Peyer's patch (tissue), 4 donors: ENCODE measurements around the gene ZFP36L2. TPM values are rescaled to one million over a fixed set of nuclear protein-coding genes. Genes with fewer than 3 reads are reported as not detected.

Experiments
- DNase-seq, 3 donors: peaks; one replicate each; pipeline ENCODE4 v3.0.0-alpha.2; 2017 to 2019
- H3K27ac ChIP-seq, 4 donors: fragments of 200-600 bp; sonication (generic); one replicate each; pipeline ENCODE4 v1.5.1; 2016 to 2019
- H3K27me3 ChIP-seq, 2 donors: fragments of 200-600 bp; sonication (generic); one replicate each; pipeline ENCODE4 v1.5.1; 2019
- H3K36me3 ChIP-seq, 3 donors: fragments of 200-600 bp; sonication (generic); one replicate each; pipeline ENCODE4 v1.5.1; 2016 to 2019
- H3K4me1 ChIP-seq, 4 donors: fragments of 200-600 bp; sonication (generic); one replicate each; pipeline ENCODE4 v1.5.1; 2016 to 2019
- H3K4me3 ChIP-seq, 4 donors: fragments of 200-600 bp; sonication (generic); 1 replicate in 3 of 4; 2 replicates in 1 of 4; pipeline ENCODE4 v1.5.1; 2016 to 2019; ENCODE audit warnings: mild to moderate bottlenecking in 1 of 4
- H3K9me3 ChIP-seq, 4 donors: fragments of 200-600 bp; sonication (generic); one replicate each; pipeline ENCODE4 v1.5.1; 2016 to 2019; ENCODE audit warnings: mild to moderate bottlenecking in 1 of 4
- CTCF ChIP-seq, 6 experiments: fragments of 450-650 bp in 4 of 6; fragments of 200-600 bp in 2 of 6; sonication (generic) in 1 of 6; IDR thresholded peaks; one replicate each; pipeline ENCODE4 v1.5.1; 2017 to 2019; ENCODE audit warnings: antibody characterized with exemption in 6 of 6, mild to moderate bottlenecking in 3 of 6, moderate library complexity in 1 of 6
- POLR2A ChIP-seq, 2 donors: fragments of 450-650 bp; IDR thresholded peaks; one replicate each; pipeline ENCODE4 v1.5.1; 2017; ENCODE audit warnings: antibody characterized with exemption in 2 of 2, mild to moderate bottlenecking in 2 of 2, moderate library complexity in 2 of 2
- total RNA-seq, 4 donors: library from RNA; depleted of rRNA; stranded (reverse); fragments of >200 nt; gene quantifications; one replicate each; pipeline ENCODE4 v1.1.0, GENCODE V29; 2016

The ZFP36L2 gene
- total RNA-seq, 4 donors from 2014 or later = 90.4 to 227 (median 148) TPM

DNA sequence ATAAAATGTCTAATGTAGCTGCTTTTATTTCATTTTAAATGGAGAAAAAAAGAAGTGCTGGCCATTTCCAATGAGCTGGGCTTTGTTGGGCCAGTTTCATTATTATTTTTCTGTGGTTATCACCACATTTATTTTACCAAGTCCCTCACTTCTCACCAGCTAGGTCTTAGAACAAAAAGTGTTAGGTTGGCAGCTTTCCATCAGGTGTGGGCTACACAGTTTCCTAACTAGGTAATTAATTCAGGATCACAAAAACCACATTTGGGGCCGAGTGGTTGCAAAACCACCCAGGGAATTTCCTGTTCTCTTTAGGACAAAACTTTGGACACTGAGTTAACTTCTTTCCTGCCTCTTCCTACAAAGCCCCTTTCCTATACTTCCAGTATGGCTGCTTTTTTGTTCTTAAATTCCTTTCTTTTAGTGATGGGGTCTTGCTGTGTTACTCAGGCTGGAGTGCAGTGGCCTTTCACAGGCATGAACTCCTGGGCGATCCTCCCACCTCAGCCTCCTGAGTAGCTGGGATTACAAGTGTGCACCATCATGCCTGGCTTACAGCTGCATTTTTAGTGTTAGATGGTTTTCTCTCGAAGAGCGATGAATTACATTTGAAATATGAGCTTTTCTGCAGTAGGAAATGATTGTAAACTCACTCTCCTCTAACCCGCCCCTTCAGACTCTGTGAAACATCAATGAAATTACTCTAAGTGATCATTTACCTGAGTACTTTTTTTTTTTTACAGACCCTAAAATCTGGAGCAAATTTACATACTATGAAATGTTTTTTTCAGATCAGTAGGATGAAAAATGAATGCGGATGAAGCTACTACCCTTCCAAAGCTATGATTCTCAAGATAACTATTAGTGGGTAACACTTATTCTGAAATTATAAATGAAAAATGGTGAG, 2.6 kb upstream of the ZFP36L2 start:
- DNase-seq = no peak
- H3K27ac ChIP-seq = peak overlapping the region; percentile 94 to 100 (median 100)
- peak overlapping the region in 1 of 4 donors; percentile 74 for H3K4me3 ChIP-seq
- no peaks in the 10 kb centered on the region for H3K9me3 ChIP-seq
- peaks cover 0 to 17% (median 15%) of the 10 kb centered on the region in 4 donors for H3K4me1 ChIP-seq
- TF ChIP-seq POLR2A (IDR thresholded peaks at IDR 0.05) = no peak
- no peak for TF ChIP-seq CTCF (IDR thresholded peaks at IDR 0.05)
- H3K27me3 ChIP-seq = no peaks in the 10 kb centered on the region
- peaks cover 0 to 19% (median 4%) of the 10 kb centered on the region in 3 donors for H3K36me3 ChIP-seq

- Histone ChIP-seq H3K4me3 (peak overlapping the region in 3 of 4 donors; percentile 74 to 95 (median 82)), H3K9me3 (no peaks in the 10 kb centered on the region), H3K4me1 (peaks cover 0 to 17% (median 13%) of the 10 kb centered on the region in 4 donors), H3K27me3 (no peaks in the 10 kb centered on the region), H3K36me3 (peaks cover 0 to 25% (median 4%) of the 10 kb centered on the region in 3 donors), H3K27ac (peak overlapping the region; percentile 94 to 100 (median 100))
- TF ChIP-seq CTCF (IDR thresholded peaks at IDR 0.05) (no peak), POLR2A (IDR thresholded peaks at IDR 0.05) (no peak)
- DNase-seq = no peak
These were observed 1.9 kb upstream of the ZFP36L2 start for GRCh38 chr2:43228321-43228751.

DNA sequence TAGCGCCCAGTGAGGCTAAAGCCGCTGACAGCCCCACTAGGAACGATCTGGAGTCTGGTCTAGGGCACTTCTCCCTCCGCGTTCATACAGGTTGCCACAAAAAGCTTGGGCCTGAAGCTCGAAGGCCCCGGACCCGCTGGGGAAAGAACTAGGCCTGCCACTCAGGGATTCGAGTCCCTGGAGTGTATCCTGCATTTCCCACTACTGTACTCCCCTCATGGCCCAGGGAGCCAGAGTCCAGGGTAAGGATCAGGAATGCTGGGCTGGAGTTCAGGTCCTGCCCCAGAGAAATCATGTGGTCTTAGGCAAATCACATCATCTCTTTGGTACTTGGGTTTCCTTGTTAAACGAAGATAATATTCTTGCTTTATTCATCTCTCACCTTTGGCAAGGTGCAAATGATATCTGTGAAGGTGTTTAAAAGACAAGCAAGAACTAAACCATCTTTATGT, 1.4 kb upstream of the ZFP36L2 start:
- TF ChIP-seq CTCF (IDR thresholded peaks at IDR 0.05) (peak in 3 of 6 experiments; percentile 14 to 45 (median 30)), POLR2A (IDR thresholded peaks at IDR 0.05) (peak in 1 of 2 donors; percentile 8)
- peak overlapping the region; percentile 94 to 100 (median 100) for H3K27ac ChIP-seq
- H3K36me3 ChIP-seq = peaks cover 0 to 30% (median 4%) of the 10 kb centered on the region in 3 donors
- DNase-seq = no peak
- peak overlapping the region; percentile 74 to 95 (median 84) for H3K4me3 ChIP-seq
- H3K27me3 ChIP-seq = no peaks in the 10 kb centered on the region
- H3K4me1 ChIP-seq = peaks cover 0 to 17% (median 13%) of the 10 kb centered on the region in 4 donors
- H3K9me3 ChIP-seq = no peaks in the 10 kb centered on the region

GRCh38 chr2:43226955-43227829, 786 bp upstream of the ZFP36L2 start:
- no peaks in the 10 kb centered on the region for H3K9me3 ChIP-seq
- TF ChIP-seq POLR2A (IDR thresholded peaks at IDR 0.05) = peak; percentile 38 to 79
- TF ChIP-seq CTCF (IDR thresholded peaks at IDR 0.05) = peak in 2 of 6 experiments; percentile 43 to 60
- no peaks in the 10 kb centered on the region for H3K27me3 ChIP-seq
- DNase-seq = peak; percentile 83 to 98 (median 96)
- peak overlapping the region; percentile 74 to 95 (median 84) for H3K4me3 ChIP-seq
- peak overlapping the region; percentile 94 to 100 (median 100) for H3K27ac ChIP-seq
- H3K36me3 ChIP-seq = peaks cover 0 to 37% (median 4%) of the 10 kb centered on the region in 3 donors
- H3K4me1 ChIP-seq = peaks cover 0 to 17% (median 13%) of the 10 kb centered on the region in 4 donors
